Mesenchymal stem cell (in vitro differentiated cells and primary cell): ENCODE results near the gene ZNF841.

Experiments
- DNase-seq: peaks from one replicate; pipeline ENCODE4 v3.0.0-alpha.2; 2013
- H2AFZ ChIP-seq: one replicate; pipeline ENCODE4 v1.6.1; 2013; ENCODE audit warnings: low read depth, mild to moderate bottlenecking, control low read depth, inconsistent platforms, low read length, moderate library complexity
- H2AK5ac ChIP-seq: 2 replicates; pipeline ENCODE4 v1.6.1; 2013; ENCODE audit warnings: low read length, moderate library complexity, mild to moderate bottlenecking, inconsistent platforms; ENCODE audit not compliant: severe bottlenecking
- H2BK120ac ChIP-seq: one replicate; pipeline ENCODE4 v1.6.1; 2013; ENCODE audit warnings: low read depth, mild to moderate bottlenecking, inconsistent platforms, low read length, moderate library complexity
- H2BK12ac ChIP-seq, 2 experiments: one replicate each; pipeline ENCODE4 v1.6.1; 2013; ENCODE audit warnings: inconsistent platforms in 2 of 2, low read length in 2 of 2, mild to moderate bottlenecking in 2 of 2, moderate library complexity in 2 of 2, control low read depth in 1 of 2
- H2BK15ac ChIP-seq: one replicate; pipeline ENCODE4 v1.6.1; 2013; ENCODE audit warnings: mild to moderate bottlenecking, low read depth, inconsistent platforms; ENCODE audit not compliant: poor library complexity, severe bottlenecking
- H2BK5ac ChIP-seq: 2 replicates; pipeline ENCODE4 v1.6.1; 2013; ENCODE audit warnings: low read depth, mild to moderate bottlenecking, low read length, control low read depth, inconsistent platforms; ENCODE audit not compliant: poor library complexity, severe bottlenecking
- H3K14ac ChIP-seq, 2 experiments: one replicate each; pipeline ENCODE4 v1.6.1; 2013; ENCODE audit warnings: inconsistent platforms in 2 of 2, low read length in 2 of 2, control low read depth in 1 of 2, mild to moderate bottlenecking in 1 of 2, moderate library complexity in 1 of 2
- H3K18ac ChIP-seq, 2 experiments: one replicate each; pipeline ENCODE4 v1.6.1; 2013; ENCODE audit warnings: inconsistent platforms in 2 of 2, low read length in 2 of 2, control low read depth in 1 of 2, low read depth in 1 of 2, mild to moderate bottlenecking in 1 of 2
- H3K23ac ChIP-seq, 2 experiments: one replicate each; pipeline ENCODE4 v1.6.1; 2013; ENCODE audit warnings: inconsistent platforms in 2 of 2, low read length in 2 of 2, mild to moderate bottlenecking in 2 of 2, moderate library complexity in 2 of 2, control low read depth in 1 of 2
- H3K27ac ChIP-seq: 2 replicates; pipeline ENCODE4 v1.5.1; 2013; ENCODE audit warnings: mild to moderate bottlenecking, moderate library complexity, low read length, control low read depth, inconsistent platforms; ENCODE audit not compliant: poor library complexity, severe bottlenecking
- H3K27me3 ChIP-seq, 2 experiments: 2 replicates each; pipeline versions ENCODE4 v1.6.1 to v1.7.0; 2013; ENCODE audit warnings: low read length in 2 of 2, mild to moderate bottlenecking in 2 of 2, moderate library complexity in 2 of 2, control low read depth in 1 of 2, inconsistent platforms in 1 of 2; ENCODE audit not compliant: control insufficient read depth in 1 of 2, insufficient read depth in 1 of 2
- H3K36me3 ChIP-seq, 2 experiments: 2 replicates each; pipeline versions ENCODE4 v1.6.1 to v1.7.0; 2013; ENCODE audit warnings: low read length in 2 of 2, control low read depth in 1 of 2, inconsistent platforms in 1 of 2, low read depth in 1 of 2, mild to moderate bottlenecking in 1 of 2; ENCODE audit not compliant: insufficient read depth in 2 of 2, control insufficient read depth in 1 of 2
- H3K4ac ChIP-seq, 2 experiments: one replicate each; pipeline ENCODE4 v1.6.1; 2013; ENCODE audit warnings: inconsistent platforms in 2 of 2, low read length in 2 of 2, mild to moderate bottlenecking in 2 of 2, moderate library complexity in 2 of 2, control low read depth in 1 of 2, low read depth in 1 of 2
- H3K4me1 ChIP-seq: 2 replicates; pipeline ENCODE4 v1.6.1; 2013; ENCODE audit warnings: low read depth, low read length, control low read depth; ENCODE audit not compliant: control insufficient read depth, insufficient read depth
- H3K4me2 ChIP-seq: 2 replicates; pipeline ENCODE4 v1.6.1; 2013; ENCODE audit warnings: low read length, mild to moderate bottlenecking, inconsistent platforms; ENCODE audit not compliant: poor library complexity, severe bottlenecking
- H3K4me3 ChIP-seq, 2 experiments: 2 replicates each; pipeline versions ENCODE4 v1.5.1 to v1.7.0; 2013; ENCODE audit warnings: low read length in 2 of 2, mild to moderate bottlenecking in 2 of 2, control low read depth in 1 of 2, low read depth in 1 of 2; ENCODE audit not compliant: insufficient read depth in 1 of 2
- H3K79me1 ChIP-seq: replicated peaks from 2 replicates; pipeline ENCODE4 v1.6.1; 2013; ENCODE audit warnings: mild to moderate bottlenecking, control low read depth, low read length, inconsistent platforms; ENCODE audit not compliant: poor library complexity, severe bottlenecking
- H3K9ac ChIP-seq: 2 replicates; pipeline ENCODE4 v1.7.0; 2013; ENCODE audit warnings: mild to moderate bottlenecking, low read length, moderate library complexity
- H3K9me3 ChIP-seq: 2 replicates; pipeline ENCODE4 v1.7.0; 2013; ENCODE audit warnings: mild to moderate bottlenecking, low read length; ENCODE audit not compliant: control insufficient read depth
- H4K8ac ChIP-seq: one replicate; pipeline ENCODE4 v1.6.1; 2013; ENCODE audit warnings: inconsistent platforms, mild to moderate bottlenecking, low read length, moderate library complexity
- H4K91ac ChIP-seq: one replicate; pipeline ENCODE4 v1.6.1; 2013; ENCODE audit warnings: mild to moderate bottlenecking, low read length, inconsistent platforms
- WGBS: methylation state at CpG from one replicate; pipeline ENCODE4 v1.1.7; 2013; ENCODE audit warnings: mixed read lengths; 5-methylcytosine and 5-hydroxymethylcytosine counted together

The ZNF841 gene

DNA sequence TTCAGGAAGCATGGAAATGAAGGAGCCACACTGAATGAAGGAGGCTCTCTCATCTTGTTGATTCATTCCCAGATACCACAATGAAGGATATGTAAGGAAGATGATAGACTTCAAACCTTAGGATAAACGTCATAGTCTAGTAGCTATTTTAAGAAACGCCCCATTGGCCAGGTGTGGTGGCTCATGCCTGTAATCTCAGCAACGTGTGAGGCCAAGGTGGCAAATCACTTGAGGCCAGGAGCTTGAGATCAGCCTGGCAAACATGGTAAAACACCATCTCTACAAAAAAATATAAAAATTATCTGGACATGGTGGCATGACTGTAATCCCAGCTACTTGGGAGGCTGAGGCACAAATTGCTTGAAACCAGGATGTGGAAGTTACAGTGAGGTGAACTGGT lies 17.1 kb upstream of the ZNF841 start:
- WGBS, result 72% methylated on average over 3 of the region's 3 CpGs
- H3K4me1 ChIP-seq, result no peaks in the 10 kb centered on the region
- H3K4me2 ChIP-seq, result no peak overlapping the region
- H3K27me3 ChIP-seq, result no peaks in the 10 kb centered on the region
- no peak overlapping the region for H3K9ac ChIP-seq
- H2BK15ac ChIP-seq, result no peak overlapping the region
- H3K79me1 ChIP-seq, result no peaks in the 10 kb centered on the region
- H3K4me3 ChIP-seq, result peak overlapping the region in 1 of 2 experiments; percentile 69
- no peak overlapping the region for H3K4ac ChIP-seq
- DNase-seq, result no peak
- no peak overlapping the region for H3K18ac ChIP-seq
- H3K14ac ChIP-seq, result no peak overlapping the region
- H2BK120ac ChIP-seq, result no peak overlapping the region
- no peak overlapping the region for H4K8ac ChIP-seq
- no peak overlapping the region for H3K23ac ChIP-seq
- H3K27ac ChIP-seq, result no peak overlapping the region
- H2BK12ac ChIP-seq, result no peak overlapping the region
- no peak overlapping the region for H2BK5ac ChIP-seq
- peaks cover 100% of the 10 kb centered on the region for H3K9me3 ChIP-seq
- H3K36me3 ChIP-seq, result peaks cover 8 to 35% of the 10 kb centered on the region in 2 experiments
- no peak overlapping the region for H2AFZ ChIP-seq
- no peak overlapping the region for H4K91ac ChIP-seq
- H2AK5ac ChIP-seq, result no peak overlapping the region

GRCh38 chr19:52110780-52111179 lies 15.2 kb upstream of the ZNF841 start:
- Histone ChIP-seq H3K36me3 (peaks cover 7 to 17% of the 10 kb centered on the region in 2 experiments), H3K4me2 (no peak overlapping the region), H3K23ac (no peak overlapping the region), H2BK5ac (no peak overlapping the region), H2BK12ac (no peak overlapping the region), H3K4me1 (no peaks in the 10 kb centered on the region), H3K9ac (no peak overlapping the region), H3K4ac (no peak overlapping the region), H2BK15ac (no peak overlapping the region), H2AK5ac (no peak overlapping the region), H3K27ac (no peak overlapping the region), H3K27me3 (no peaks in the 10 kb centered on the region), H3K9me3 (peaks cover 96% of the 10 kb centered on the region), H3K79me1 (no peaks in the 10 kb centered on the region), H3K14ac (no peak overlapping the region), H2BK120ac (no peak overlapping the region), H4K91ac (no peak overlapping the region), H3K4me3 (peak overlapping the region in 1 of 2 experiments; percentile 57), H4K8ac (no peak overlapping the region), H3K18ac (no peak overlapping the region), H2AFZ (no peak overlapping the region)
- WGBS, result 96% methylated on average over 6 of the region's 6 CpGs
- DNase-seq, result no peak

- no peak overlapping the region for H3K4me2 ChIP-seq
- H3K14ac ChIP-seq, result no peak overlapping the region
- no peaks in the 10 kb centered on the region for H3K4me1 ChIP-seq
- no peak overlapping the region for H3K23ac ChIP-seq
- no peaks in the 10 kb centered on the region for H3K27me3 ChIP-seq
- no peaks in the 10 kb centered on the region for H3K36me3 ChIP-seq
- H3K9me3 ChIP-seq, result peaks cover 84% of the 10 kb centered on the region
- H3K18ac ChIP-seq, result no peak overlapping the region
- no peak overlapping the region for H2BK12ac ChIP-seq
- H2BK5ac ChIP-seq, result no peak overlapping the region
- H2AFZ ChIP-seq, result no peak overlapping the region
- H2BK15ac ChIP-seq, result no peak overlapping the region
- no peak overlapping the region for H3K27ac ChIP-seq
- H4K91ac ChIP-seq, result no peak overlapping the region
- DNase-seq, result no peak
- H3K4me3 ChIP-seq, result no peak overlapping the region
- H3K4ac ChIP-seq, result no peak overlapping the region
- no peak overlapping the region for H4K8ac ChIP-seq
- H2AK5ac ChIP-seq, result no peak overlapping the region
- H2BK120ac ChIP-seq, result no peak overlapping the region
- WGBS, result no CpG with 5 or more reads among the region's 1 CpG
- H3K79me1 ChIP-seq, result no peaks in the 10 kb centered on the region
- H3K9ac ChIP-seq, result no peak overlapping the region
These were observed 7.2 kb upstream of the ZNF841 start for GRCh38 chr19:52102782-52103181.

DNA sequence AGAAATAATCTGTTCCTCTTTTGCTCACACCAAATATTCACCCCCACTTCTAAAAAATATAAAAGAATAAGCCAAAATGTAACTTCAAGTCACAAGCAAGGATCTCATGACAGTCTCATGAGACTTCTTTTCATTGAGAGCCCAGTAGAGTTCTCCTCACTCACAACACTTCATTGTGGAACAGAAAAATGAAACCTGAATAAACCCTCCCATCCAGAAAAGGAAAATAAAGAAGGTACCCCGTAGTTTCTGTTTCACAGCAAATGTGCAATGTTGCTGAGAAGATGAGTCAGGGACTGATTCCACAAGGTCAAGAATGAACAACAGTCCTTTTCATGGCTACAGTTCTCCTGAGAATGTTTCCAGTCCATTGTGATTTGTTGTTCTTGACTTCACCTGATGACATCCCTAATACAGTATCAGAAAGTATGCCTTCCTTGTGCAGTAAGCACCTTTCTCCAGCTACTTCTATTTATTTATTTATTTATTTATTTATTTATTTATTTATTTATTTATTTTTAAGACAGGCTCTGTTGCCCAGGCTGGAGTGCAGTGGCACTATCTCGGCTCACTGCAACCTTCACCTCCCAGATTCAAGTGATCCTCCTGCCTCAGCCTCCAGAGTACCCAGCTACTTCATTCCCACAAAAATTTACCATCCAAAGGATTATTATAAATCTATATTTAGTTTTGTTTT lies 6.4 kb upstream of the ZNF841 start:
- Histone ChIP-seq H2AK5ac (no peak overlapping the region), H3K79me1 (no peaks in the 10 kb centered on the region), H3K27me3 (no peaks in the 10 kb centered on the region), H4K8ac (no peak overlapping the region), H3K4me3 (peak overlapping the region in 1 of 2 experiments; percentile 44), H3K4me1 (no peaks in the 10 kb centered on the region), H3K14ac (no peak overlapping the region), H3K9me3 (peaks cover 78% of the 10 kb centered on the region), H2AFZ (no peak overlapping the region), H3K4me2 (no peak overlapping the region), H2BK120ac (no peak overlapping the region), H3K4ac (no peak overlapping the region), H2BK5ac (no peak overlapping the region), H3K27ac (no peak overlapping the region), H3K18ac (no peak overlapping the region), H2BK12ac (no peak overlapping the region), H3K23ac (no peak overlapping the region), H3K36me3 (no peaks in the 10 kb centered on the region), H4K91ac (no peak overlapping the region), H2BK15ac (no peak overlapping the region), H3K9ac (no peak overlapping the region)
- 94% methylated on average over 2 of the region's 2 CpGs for WGBS
- DNase-seq, result no peak
